Pons (tissue), 1 donor: ENCODE measurements around the gene KCTD18.

Experiments used
- DNase-seq: peaks from one replicate; pipeline ENCODE4 v3.0.0-alpha.2; 2016; ENCODE audit warnings: low spot score

The KCTD18 gene

GRCh38 chr2:200509612-200510433 is at the start of gene KCTD18:
TSS of gene KCTD18 (minus strand) at chr2:200510068. CDS start at chr2:200507016, 3,052 bp downstream.
- peak; percentile 80 for DNase-seq

GRCh38 chr2:200540793-200541192 is 30.9 kb upstream of the KCTD18 start:
- no peak for DNase-seq

- DNase-seq, result no peak
These were observed 28.3 kb upstream of the KCTD18 start for GRCh38 chr2:200538139-200538538.

DNA sequence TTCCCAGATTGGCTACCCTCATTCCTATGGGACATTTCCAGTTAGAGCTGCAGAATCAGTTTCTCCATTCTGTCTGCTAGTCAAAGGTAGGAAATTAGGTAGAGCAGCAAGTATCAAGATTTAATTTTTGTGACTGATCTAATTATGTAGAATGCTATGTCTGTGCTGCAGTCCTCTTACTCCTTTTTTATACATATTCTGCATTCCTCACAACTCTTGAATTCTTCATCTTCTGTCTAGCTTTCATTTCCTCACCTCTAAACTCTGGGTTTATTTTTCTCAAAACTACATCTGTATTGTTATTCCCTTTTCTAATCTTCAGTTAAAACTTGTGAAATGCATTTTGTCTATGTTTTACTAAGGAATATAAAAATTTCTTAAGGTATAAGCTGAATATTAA is 24.7 kb upstream of the KCTD18 start:
- DNase-seq, result no peak

DNA sequence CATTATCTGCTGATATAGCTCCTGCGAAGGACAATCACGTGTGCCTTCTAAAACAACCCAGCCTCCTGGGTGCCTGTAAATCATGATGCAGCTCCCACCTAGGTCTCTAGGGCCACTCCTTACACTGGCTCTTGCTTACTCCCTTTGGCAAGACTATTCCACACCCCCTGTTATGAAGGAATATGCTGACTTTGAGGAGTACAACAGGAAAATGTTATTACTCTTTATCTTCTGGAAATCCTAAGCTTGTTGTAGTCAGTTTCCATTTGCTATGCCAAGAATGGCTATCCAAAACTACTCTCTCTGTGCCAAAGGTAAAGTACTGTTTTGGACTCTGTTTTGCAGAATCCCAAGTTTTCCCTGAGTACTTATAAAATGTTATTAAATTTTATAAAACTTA is 23.9 kb upstream of the KCTD18 start:
- DNase-seq, result no peak

DNA sequence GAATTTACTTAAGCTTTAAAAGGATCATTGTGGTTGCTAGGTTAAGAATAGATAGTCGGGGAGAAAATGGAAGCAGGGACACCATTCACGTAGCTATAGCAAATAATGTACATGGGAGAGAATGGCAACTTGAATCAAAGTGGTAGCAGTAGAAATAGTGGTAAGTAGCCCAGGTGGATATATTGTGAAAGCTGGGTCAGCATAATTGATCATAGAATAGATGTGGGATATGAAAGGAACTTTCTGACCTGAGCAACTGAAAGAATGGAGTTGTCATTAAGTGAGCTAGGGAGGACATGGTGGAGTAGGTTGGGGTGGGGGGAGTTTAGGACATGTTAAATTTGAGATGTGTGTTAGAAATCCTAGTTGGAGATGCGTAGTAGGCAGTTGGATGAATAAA is 18.4 kb upstream of the KCTD18 start:
- no peak for DNase-seq

DNA sequence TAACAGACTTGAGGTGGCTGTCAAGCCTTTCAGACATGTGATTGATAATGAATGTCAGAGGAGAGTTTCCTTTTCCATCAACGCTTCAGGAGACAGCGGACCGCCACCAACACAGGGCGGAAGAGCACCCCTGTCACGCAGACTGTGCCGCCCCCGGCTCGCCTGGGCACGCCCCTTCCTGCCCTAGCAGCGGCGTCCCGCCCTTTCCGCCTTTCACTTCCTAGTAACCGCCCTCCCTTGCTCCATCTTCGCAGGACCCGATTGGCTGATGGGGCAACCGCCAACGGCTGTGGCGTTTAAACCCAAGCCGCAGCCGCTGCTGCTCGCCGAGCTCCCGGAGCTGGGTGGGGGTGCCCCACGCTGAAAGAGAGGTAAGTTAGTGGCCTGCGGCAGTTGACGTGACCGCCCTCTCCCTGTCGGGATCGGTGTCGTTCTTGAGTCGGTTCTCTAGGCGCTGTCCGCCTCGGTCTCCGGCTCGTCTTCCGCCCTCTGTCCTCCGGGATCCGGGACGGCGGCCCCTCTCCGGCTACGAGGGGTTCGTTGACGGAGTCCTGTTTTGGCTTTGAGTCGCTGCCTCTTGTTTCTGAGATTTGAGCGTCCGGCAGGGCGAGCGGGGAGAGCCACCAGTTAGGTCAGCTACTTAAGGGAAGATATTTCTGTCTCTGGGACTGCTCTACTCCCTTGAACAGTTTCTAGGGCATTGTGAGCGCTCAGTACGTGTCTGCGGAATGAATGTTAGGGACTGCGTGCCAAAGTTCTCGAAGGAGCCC is 16.2 kb upstream of the KCTD18 start, which contains the start of gene SGO2:
SGO2 (plus strand) TSS at position 326 of the 770 bp plus-strand sequence. CDS start 6,769 bp downstream, outside the sequence.
- peak; percentile 95 for DNase-seq

GRCh38 chr2:200525551-200525881 is 15.6 kb upstream of the KCTD18 start:
- no peak for DNase-seq

- DNase-seq, result no peak
These were observed 15.2 kb upstream of the KCTD18 start for GRCh38 chr2:200525066-200525465.

DNA sequence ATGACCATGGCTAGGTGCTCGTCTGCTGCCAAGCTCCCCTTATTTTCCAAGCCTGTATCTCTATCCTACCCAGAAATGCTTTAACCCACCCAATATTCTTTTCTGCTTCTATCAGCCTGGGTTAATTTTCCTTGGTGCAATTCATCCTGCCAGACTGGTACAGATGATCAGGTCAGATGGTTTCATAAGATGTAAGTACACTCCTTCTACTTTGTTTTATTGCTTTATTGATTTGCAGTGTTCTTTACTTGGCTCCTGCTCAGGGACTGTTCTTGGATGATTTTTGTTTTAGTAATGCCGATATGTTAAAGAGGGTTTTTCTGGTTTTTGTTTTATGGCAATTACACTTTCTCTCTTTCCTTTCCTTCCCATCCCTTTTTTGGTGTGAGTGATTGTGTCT is 13.7 kb upstream of the KCTD18 start:
- DNase-seq, result no peak

DNA sequence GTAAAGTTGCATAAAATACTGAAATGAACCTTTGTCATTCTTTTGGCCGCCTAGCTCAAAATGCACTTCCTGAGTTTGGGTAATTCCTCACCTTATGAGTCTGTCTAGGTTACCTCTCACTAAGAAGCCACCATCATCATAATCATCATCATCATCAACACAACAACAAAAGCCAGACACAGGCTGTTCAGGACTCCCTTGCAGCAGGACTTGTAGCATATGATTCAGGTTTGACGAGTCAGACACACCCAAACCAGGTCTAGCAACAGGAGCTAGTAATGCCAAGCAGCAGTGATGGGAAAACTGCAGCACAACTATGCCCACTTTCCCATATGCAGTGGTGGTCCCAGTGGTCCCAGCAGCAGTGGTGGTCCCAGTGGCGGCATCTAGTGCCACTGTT is 13.3 kb upstream of the KCTD18 start:
- DNase-seq, result no peak

- DNase-seq, result no peak
These were observed 5.3 kb upstream of the KCTD18 start for GRCh38 chr2:200515155-200515554.

DNA sequence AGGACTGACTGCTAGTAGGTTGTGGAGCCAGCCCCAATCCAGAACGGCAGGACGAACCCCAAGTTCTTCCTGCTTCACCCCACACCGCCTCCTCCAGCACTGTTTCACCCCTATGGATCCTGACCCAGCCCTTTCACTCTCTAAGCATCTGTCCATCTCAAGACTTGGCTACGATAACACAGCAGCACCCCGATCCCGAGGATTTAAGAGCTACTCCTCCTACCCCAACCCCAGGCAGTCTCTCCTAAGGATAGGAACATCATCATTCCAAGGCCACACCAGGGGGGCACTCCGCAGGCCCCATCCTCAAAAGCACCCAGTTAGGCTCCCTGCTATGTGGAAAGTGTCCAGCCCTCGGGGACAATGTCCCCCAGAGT is 645 bp downstream of the KCTD18 start:
- DNase-seq, result peak; percentile 22

DNA sequence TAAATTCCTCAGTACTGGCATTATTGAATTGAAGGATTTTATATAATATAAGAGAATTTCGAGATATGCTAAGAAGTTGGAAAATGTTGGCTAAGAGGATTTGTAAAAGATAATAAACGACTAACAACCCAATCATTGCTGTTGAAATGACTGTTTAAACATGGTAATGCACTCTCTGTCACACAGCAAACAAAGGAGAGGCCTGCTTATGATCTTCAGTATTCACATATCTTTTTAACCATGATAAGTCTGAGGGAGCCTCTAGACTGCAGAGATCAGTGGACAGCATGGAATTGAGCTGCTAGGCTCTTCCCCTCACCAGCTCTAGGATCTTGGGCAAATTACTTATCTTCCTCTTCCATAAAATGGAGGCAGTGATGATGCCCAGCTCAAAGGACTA is 2.7 kb downstream of the KCTD18 start:
- DNase-seq, result no peak

- no peak for DNase-seq
These were observed 3.2 kb downstream of the KCTD18 start for GRCh38 chr2:200506679-200507078.

DNA sequence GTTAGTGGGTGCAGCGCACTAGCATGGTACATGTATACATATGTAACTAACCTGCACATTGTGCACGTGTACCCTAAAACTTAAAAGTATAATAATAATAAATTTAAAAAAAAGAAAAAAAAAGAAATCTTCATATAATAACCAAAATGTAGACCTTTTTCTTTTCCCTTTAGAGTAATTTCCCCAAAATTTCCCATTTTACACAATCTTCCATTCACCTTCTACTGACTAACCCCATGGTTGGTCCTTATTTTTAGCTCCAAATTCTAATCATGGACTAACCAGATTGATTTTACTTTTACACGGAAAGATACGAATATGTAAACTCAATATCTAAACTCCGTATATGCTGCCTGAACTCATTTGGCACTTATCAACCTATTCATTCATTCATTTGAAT is 7.7 kb downstream of the KCTD18 start:
- no peak for DNase-seq

- DNase-seq, result no peak
These were observed 11.3 kb downstream of the KCTD18 start for GRCh38 chr2:200498402-200499162.

GRCh38 chr2:200496696-200497095 is 13.2 kb downstream of the KCTD18 start:
- no peak for DNase-seq

DNA sequence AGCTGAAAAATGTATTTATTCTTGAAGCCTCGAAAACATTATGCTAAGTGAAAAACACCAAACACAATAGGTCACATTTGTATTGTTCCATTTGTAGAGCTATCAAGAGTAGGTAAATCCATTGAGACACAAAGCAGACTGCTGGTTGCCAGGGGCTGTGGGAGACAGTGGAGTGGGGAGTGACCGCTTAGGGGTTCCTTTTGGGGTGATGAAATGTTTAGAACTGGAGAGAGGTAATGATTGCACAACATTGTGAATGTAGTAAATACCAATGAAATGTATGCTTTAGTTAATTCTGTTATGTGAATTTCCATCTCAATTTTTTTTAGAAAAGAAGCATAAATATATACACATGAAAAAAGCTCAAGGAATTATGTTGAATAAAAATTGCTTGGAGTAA is 15.8 kb downstream of the KCTD18 start:
- no peak for DNase-seq

GRCh38 chr2:200492656-200493055 is 17.2 kb downstream of the KCTD18 start:
- no peak for DNase-seq

GRCh38 chr2:200490001-200490400 is 19.9 kb downstream of the KCTD18 start:
- no peak for DNase-seq

DNA sequence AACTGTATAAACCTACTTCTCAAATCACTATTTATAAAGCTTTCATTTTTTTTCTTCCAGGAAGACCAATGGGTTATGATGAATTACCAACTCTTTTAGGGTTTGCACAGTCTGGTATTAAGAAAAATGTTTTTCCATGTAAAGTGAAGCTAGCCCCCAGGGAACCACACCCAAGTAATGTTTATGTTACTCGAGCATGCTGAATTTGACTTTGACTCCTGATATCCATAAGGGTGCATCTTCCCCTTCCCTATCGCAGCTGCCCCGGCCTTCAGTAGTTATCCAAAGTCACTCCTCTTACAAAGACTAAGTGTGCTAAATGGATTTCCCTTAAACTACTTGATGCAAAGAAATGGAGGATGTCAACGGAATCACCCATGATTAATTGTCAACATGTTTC is 21.7 kb downstream of the KCTD18 start:
- DNase-seq, result no peak

DNA sequence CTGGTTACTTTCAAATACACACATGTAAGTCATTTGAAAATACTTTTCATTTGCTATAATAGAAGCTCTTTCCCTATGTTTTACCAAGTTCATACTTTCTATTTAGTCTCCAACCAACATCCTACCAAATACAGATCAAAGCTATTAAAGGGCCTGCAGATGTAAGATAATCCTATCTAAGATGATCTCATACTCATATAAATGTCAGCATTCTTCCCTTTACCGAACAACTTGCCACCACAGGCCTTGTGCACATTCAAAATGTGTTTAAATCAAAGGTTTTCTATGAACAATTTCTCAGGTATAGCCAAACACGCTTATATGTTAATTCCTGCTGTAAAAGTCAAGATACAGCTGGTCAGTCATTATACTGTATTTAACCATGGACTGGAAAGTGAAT is 23.3 kb downstream of the KCTD18 start:
- no peak for DNase-seq
